Activated T-cell treated with anti-CD3 and anti-CD28 coated beads, Interleukin-2, amount 50 U/mL, for 24 hours (primary cell): ENCODE results near the gene MGST1.

Source experiments
- DNase-seq: peaks from one replicate; pipeline ENCODE4 v3.0.0-alpha.2; 2020
- H3K27ac Mint-ChIP-seq: 2 replicates; pipeline ENCODE4 v1.8.0; 2020; ENCODE audit warnings: mild to moderate bottlenecking, mixed read lengths
- H3K27me3 Mint-ChIP-seq: 2 replicates; pipeline ENCODE4 v1.8.0; 2020; ENCODE audit warnings: mixed read lengths
- H3K36me3 Mint-ChIP-seq: 2 replicates; pipeline ENCODE4 v1.8.0; 2020; ENCODE audit warnings: low read depth, mixed read lengths
- H3K4me1 Mint-ChIP-seq: 2 replicates; pipeline ENCODE4 v1.8.0; 2020; ENCODE audit warnings: low read depth, mixed read lengths
- H3K4me3 Mint-ChIP-seq: 2 replicates; pipeline ENCODE4 v1.8.0; 2020; ENCODE audit warnings: mild to moderate bottlenecking, moderate library complexity, mixed read lengths
- H3K9me3 Mint-ChIP-seq: 2 replicates; pipeline ENCODE4 v1.8.0; 2020; ENCODE audit warnings: mixed read lengths

MGST1 gene

GRCh38 chr12:16347391-16348298 is at the start of gene MGST1:
Gene MGST1, plus strand, starts transcription at chr12:16347645. Its CDS starts 6,608 bp downstream, at chr12:16354253.
- Mint-ChIP-seq H3K4me3 (no peak within 1 kb of the TSS), H3K27me3 (peaks cover 27% of the 10 kb centered on the region), H3K36me3 (no peaks in the 10 kb centered on the region), H3K9me3 (no peaks in the 10 kb centered on the region), H3K4me1 (no peaks in the 10 kb centered on the region), H3K27ac (no peak within 1 kb of the TSS)
- DNase-seq, result no peak

GRCh38 chr12:16299403-16299802 is 48.0 kb upstream of the MGST1 start:
- no peak for DNase-seq
- Mint-ChIP-seq H3K36me3 (no peaks in the 10 kb centered on the region), H3K9me3 (peaks cover 3% of the 10 kb centered on the region), H3K27ac (no peak overlapping the region), H3K4me1 (no peaks in the 10 kb centered on the region), H3K27me3 (no peaks in the 10 kb centered on the region), H3K4me3 (no peak overlapping the region)

- DNase-seq, result no peak
Measured at GRCh38 chr12:16300122-16300521, 47.3 kb upstream of the MGST1 start.

DNA sequence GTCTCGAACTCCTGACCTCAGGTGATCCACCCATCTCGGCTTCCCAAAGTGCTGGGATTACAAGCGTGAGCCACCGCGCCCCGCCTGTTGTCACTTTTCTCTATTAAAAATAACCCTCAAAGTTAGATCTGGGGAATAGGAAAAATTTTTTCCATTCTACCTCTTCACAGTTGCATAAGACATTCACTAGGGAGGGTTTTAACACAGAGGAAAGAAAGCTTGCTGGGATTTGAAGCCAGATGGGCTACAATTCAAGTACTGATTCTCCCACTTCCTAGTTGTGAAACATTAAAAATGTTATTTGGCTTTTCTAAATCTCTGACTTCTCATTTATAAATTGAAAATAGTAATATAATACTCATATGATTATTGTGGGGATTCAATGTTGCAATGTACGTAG is 46.7 kb upstream of the MGST1 start:
- Mint-ChIP-seq H3K9me3 (peaks cover 5% of the 10 kb centered on the region), H3K4me3 (no peak overlapping the region), H3K27me3 (no peaks in the 10 kb centered on the region), H3K36me3 (no peaks in the 10 kb centered on the region), H3K27ac (no peak overlapping the region), H3K4me1 (no peaks in the 10 kb centered on the region)
- no peak for DNase-seq

More at GRCh38 chr12:16300122-16300521, 47.3 kb upstream of the MGST1 start:
- H3K27me3 Mint-ChIP-seq, result no peaks in the 10 kb centered on the region
- H3K4me1 Mint-ChIP-seq, result no peaks in the 10 kb centered on the region
- H3K4me3 Mint-ChIP-seq, result no peak overlapping the region
- no peaks in the 10 kb centered on the region for H3K36me3 Mint-ChIP-seq
- no peak overlapping the region for H3K27ac Mint-ChIP-seq
- H3K9me3 Mint-ChIP-seq, result peaks cover 3% of the 10 kb centered on the region

- Mint-ChIP-seq H3K36me3 (no peaks in the 10 kb centered on the region), H3K4me3 (no peak overlapping the region), H3K27me3 (no peaks in the 10 kb centered on the region), H3K9me3 (peaks cover 9% of the 10 kb centered on the region), H3K4me1 (no peaks in the 10 kb centered on the region), H3K27ac (no peak overlapping the region)
- no peak for DNase-seq
Measured at GRCh38 chr12:16303939-16304338, 43.5 kb upstream of the MGST1 start.

DNA sequence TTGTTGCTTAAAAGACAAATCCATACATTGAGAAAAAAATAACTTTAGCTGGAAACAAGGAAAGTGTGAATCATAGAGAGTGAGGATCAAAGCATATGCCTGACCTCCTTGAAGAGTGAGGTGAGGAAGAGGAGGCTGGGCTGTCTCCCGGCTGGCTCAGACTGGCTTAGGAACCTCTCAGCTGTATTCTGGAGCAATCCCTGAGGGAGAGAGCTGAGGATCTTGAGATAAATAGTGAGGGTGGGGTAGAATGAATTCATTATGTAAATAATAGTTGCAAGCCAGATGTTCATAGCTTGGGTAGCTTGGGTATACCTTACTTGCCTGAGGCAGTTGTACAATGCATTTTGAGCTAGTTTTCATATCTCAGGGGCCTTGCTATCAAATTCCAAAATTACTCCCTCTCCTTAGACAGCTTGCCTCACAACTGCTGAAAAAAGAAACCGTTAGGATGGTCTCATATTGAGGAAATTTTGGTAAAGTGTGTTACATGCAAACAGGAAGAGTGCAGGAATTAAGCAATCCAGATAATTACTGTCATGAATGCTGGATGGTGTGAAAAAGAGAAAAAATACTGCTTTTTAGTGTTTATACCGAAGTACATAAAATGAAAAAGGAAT is 39.5 kb upstream of the MGST1 start:
- peaks cover 15% of the 10 kb centered on the region for H3K9me3 Mint-ChIP-seq
- H3K27ac Mint-ChIP-seq, result no peak overlapping the region
- H3K36me3 Mint-ChIP-seq, result no peaks in the 10 kb centered on the region
- DNase-seq, result no peak
- H3K27me3 Mint-ChIP-seq, result no peaks in the 10 kb centered on the region
- no peaks in the 10 kb centered on the region for H3K4me1 Mint-ChIP-seq
- no peak overlapping the region for H3K4me3 Mint-ChIP-seq

GRCh38 chr12:16310934-16311333 is 36.5 kb upstream of the MGST1 start:
- no peaks in the 10 kb centered on the region for H3K36me3 Mint-ChIP-seq
- no peak overlapping the region for H3K4me3 Mint-ChIP-seq
- peaks cover 13% of the 10 kb centered on the region for H3K9me3 Mint-ChIP-seq
- no peaks in the 10 kb centered on the region for H3K27me3 Mint-ChIP-seq
- no peak for DNase-seq
- H3K27ac Mint-ChIP-seq, result no peak overlapping the region
- no peaks in the 10 kb centered on the region for H3K4me1 Mint-ChIP-seq

GRCh38 chr12:16323010-16323409 is 24.4 kb upstream of the MGST1 start:
- no peaks in the 10 kb centered on the region for H3K4me1 Mint-ChIP-seq
- DNase-seq, result no peak
- H3K9me3 Mint-ChIP-seq, result peaks cover 10% of the 10 kb centered on the region
- no peak overlapping the region for H3K27ac Mint-ChIP-seq
- H3K27me3 Mint-ChIP-seq, result no peaks in the 10 kb centered on the region
- no peaks in the 10 kb centered on the region for H3K36me3 Mint-ChIP-seq
- H3K4me3 Mint-ChIP-seq, result no peak overlapping the region

DNA sequence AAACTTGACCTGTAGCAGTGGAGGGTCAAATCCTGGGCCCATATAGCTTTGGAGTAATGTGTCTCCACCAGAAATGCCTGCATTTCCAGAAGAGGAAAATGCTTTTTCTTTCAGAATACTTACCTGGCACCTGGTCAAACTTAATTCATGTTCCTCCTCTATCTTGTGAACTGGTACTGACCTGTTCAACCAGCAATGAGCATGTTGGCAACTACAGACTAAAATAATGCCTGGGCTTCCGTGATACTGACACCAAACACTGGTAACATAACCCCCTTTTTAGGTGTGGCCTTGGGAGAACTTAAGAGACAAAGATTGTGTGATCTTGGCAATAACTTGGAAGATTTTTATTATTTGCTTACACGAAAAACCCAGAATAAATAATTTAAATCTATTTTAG is 23.8 kb upstream of the MGST1 start:
- H3K4me1 Mint-ChIP-seq, result no peaks in the 10 kb centered on the region
- H3K9me3 Mint-ChIP-seq, result peaks cover 16% of the 10 kb centered on the region
- no peaks in the 10 kb centered on the region for H3K27me3 Mint-ChIP-seq
- DNase-seq, result no peak
- no peaks in the 10 kb centered on the region for H3K36me3 Mint-ChIP-seq
- H3K27ac Mint-ChIP-seq, result no peak overlapping the region
- no peak overlapping the region for H3K4me3 Mint-ChIP-seq

- Mint-ChIP-seq H3K4me3 (no peak overlapping the region), H3K4me1 (no peaks in the 10 kb centered on the region), H3K27me3 (no peaks in the 10 kb centered on the region), H3K36me3 (no peaks in the 10 kb centered on the region), H3K27ac (no peak overlapping the region), H3K9me3 (peaks cover 16% of the 10 kb centered on the region)
- no peak for DNase-seq
Measured at GRCh38 chr12:16324272-16324671, 23.2 kb upstream of the MGST1 start.

DNA sequence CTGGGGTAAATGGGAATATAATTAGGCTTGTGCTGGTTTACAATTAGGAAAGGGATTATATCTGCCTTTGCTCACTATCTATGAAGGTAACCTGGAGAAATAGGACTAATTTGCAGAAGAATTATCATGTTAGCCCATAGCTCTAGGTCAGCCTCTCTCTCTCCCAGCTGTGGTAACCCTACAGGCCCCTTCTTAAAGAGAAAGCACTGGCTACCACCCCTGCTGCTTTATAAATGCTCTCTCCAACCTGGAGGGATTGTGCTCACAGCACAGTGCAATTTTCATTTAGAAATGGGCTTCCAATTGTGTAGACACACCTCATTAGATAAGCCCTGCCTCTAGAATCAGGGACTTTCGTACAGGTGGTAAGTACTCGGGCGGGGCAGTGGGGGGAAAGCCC is 22.7 kb upstream of the MGST1 start:
- peaks cover 16% of the 10 kb centered on the region for H3K9me3 Mint-ChIP-seq
- no peaks in the 10 kb centered on the region for H3K4me1 Mint-ChIP-seq
- DNase-seq, result no peak
- no peak overlapping the region for H3K4me3 Mint-ChIP-seq
- H3K27me3 Mint-ChIP-seq, result no peaks in the 10 kb centered on the region
- no peak overlapping the region for H3K27ac Mint-ChIP-seq
- H3K36me3 Mint-ChIP-seq, result no peaks in the 10 kb centered on the region

GRCh38 chr12:16325426-16325825 is 22.0 kb upstream of the MGST1 start:
- H3K4me3 Mint-ChIP-seq, result no peak overlapping the region
- no peaks in the 10 kb centered on the region for H3K4me1 Mint-ChIP-seq
- peaks cover 16% of the 10 kb centered on the region for H3K9me3 Mint-ChIP-seq
- H3K27ac Mint-ChIP-seq, result no peak overlapping the region
- DNase-seq, result no peak
- H3K27me3 Mint-ChIP-seq, result no peaks in the 10 kb centered on the region
- no peaks in the 10 kb centered on the region for H3K36me3 Mint-ChIP-seq

GRCh38 chr12:16327963-16328362 is 19.5 kb upstream of the MGST1 start:
- Mint-ChIP-seq H3K4me3 (no peak overlapping the region), H3K36me3 (no peaks in the 10 kb centered on the region), H3K4me1 (no peaks in the 10 kb centered on the region), H3K9me3 (peaks cover 16% of the 10 kb centered on the region), H3K27ac (no peak overlapping the region), H3K27me3 (no peaks in the 10 kb centered on the region)
- no peak for DNase-seq

GRCh38 chr12:16329594-16329993 is 17.9 kb upstream of the MGST1 start:
- H3K27me3 Mint-ChIP-seq, result no peaks in the 10 kb centered on the region
- H3K9me3 Mint-ChIP-seq, result peaks cover 20% of the 10 kb centered on the region
- DNase-seq, result no peak
- H3K27ac Mint-ChIP-seq, result no peak overlapping the region
- no peak overlapping the region for H3K4me3 Mint-ChIP-seq
- H3K4me1 Mint-ChIP-seq, result no peaks in the 10 kb centered on the region
- no peaks in the 10 kb centered on the region for H3K36me3 Mint-ChIP-seq

DNA sequence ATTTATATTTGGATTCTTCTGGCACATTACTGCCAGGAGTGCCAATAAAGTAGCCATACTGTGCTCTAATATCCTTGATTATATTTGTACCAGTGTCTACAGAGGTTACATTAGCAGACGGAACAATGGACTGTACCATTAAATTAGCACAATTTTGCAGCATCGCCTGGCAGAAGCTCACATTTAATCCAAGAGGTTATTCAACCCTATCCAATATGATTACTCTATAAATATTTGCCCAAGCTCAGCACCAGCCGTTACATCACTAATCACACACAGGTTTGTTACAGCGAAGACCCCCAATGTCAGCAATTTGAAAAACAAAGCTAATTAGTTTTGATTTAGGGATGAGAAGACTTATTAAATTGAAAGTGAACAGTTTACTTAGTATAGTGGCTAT is 16.9 kb upstream of the MGST1 start:
- Mint-ChIP-seq H3K4me3 (no peak overlapping the region), H3K27me3 (no peaks in the 10 kb centered on the region), H3K36me3 (no peaks in the 10 kb centered on the region), H3K27ac (no peak overlapping the region), H3K9me3 (peaks cover 22% of the 10 kb centered on the region), H3K4me1 (no peaks in the 10 kb centered on the region)
- DNase-seq, result no peak
